Breast epithelium (tissue), 4 donors: ENCODE measurements around the gene ADAM23. TPM values are rescaled to one million over a fixed set of nuclear protein-coding genes. Genes with fewer than 3 reads are reported as not detected.

Source experiments
- DNase-seq, 2 donors: peaks; one replicate each; pipeline ENCODE4 v3.0.0-alpha.2; 2019; ENCODE audit warnings: low spot score in 2 of 2
- H3K27ac ChIP-seq, 2 donors: fragments of 200-600 bp; sonication (generic) in 1 of 2; one replicate each; pipeline ENCODE4 v1.5.1; 2016 to 2019; ENCODE audit warnings: mild to moderate bottlenecking in 1 of 2
- H3K27me3 ChIP-seq, 2 donors: fragments of 200-600 bp; sonication (generic) in 1 of 2; one replicate each; pipeline versions ENCODE4 v1.5.1 to v1.6.0; 2017 to 2019; ENCODE audit warnings: control low read depth in 1 of 2, mild to moderate bottlenecking in 1 of 2
- H3K36me3 ChIP-seq: fragments of 200-600 bp; one replicate; pipeline ENCODE4 v1.5.1; 2019
- H3K4me1 ChIP-seq, 2 donors: fragments of 200-600 bp; sonication (generic); one replicate each; pipeline ENCODE4 v1.5.1; 2016 to 2019; ENCODE audit warnings: control low read depth in 1 of 2
- H3K4me3 ChIP-seq, 3 donors: fragments of 200-600 bp; sonication (generic); 1 replicate in 2 of 3; 2 replicates in 1 of 3; pipeline ENCODE4 v1.5.1; 2016 to 2019; ENCODE audit warnings: mild to moderate bottlenecking in 3 of 3, moderate library complexity in 2 of 3
- H3K9me3 ChIP-seq, 2 donors: fragments of 200-600 bp; sonication (generic) in 1 of 2; one replicate each; pipeline ENCODE4 v1.5.1; 2016 to 2019; ENCODE audit warnings: control low read depth in 1 of 2
- POLR2A ChIP-seq: fragments of 450-650 bp; IDR thresholded peaks from one replicate; pipeline ENCODE4 v1.6.1; 2016; ENCODE audit warnings: antibody characterized with exemption, mild to moderate bottlenecking, moderate library complexity
- POLR2AphosphoS5 ChIP-seq, 3 donors: sonication (generic); formaldehyde crosslinking; IDR thresholded peaks; one replicate each; pipeline ENCODE4 v1.6.1; 2017; ENCODE audit warnings: antibody characterized with exemption in 3 of 3
- intact Hi-C: fragments of 100-400 bp; cut with DNase I; formaldehyde crosslinking; loops from one replicate; pipeline ENCODE4 v1.15.1; 2023; ENCODE audit warnings: low total_unique reads
- total RNA-seq, 3 donors: library from RNA; depleted of rRNA; stranded (reverse); fragments of >200 nt; gene quantifications; one replicate each; pipeline ENCODE4 v1.1.0, GENCODE V29; 2016
- TF ChIP-seq, protein P1 (sequence below), 3 donors: fragments of 450-650 bp; IDR thresholded peaks; one replicate each; pipeline ENCODE4 v1.5.1; 2016 to 2017; ENCODE audit warnings: antibody characterized with exemption in 3 of 3, mild to moderate bottlenecking in 3 of 3, moderate library complexity in 3 of 3

Gene ADAM23
- total RNA-seq, 3 donors from 2014 or later: 0.48 to 2.5 (median 0.66) TPM

DNA sequence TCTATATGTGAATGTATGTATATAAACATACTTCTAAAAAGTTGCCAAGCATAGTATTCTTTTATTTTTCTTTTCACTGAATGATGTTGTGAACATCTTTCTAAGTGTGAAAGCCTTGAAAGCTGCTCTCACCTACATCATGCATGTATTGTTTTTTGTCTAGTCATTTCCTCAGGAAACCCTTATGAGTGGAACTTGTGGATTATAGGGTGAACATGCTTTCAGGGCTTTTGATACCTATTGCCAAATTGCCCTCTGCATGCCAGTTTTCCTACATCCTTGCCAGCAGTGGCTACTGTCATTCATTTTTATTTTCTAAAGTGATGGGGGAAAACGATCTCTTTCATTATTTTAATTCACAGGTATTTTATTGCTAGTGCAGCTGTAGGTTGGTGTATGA, 78.3 kb downstream of the ADAM23 start:
- TF ChIP-seq, protein P1, sequence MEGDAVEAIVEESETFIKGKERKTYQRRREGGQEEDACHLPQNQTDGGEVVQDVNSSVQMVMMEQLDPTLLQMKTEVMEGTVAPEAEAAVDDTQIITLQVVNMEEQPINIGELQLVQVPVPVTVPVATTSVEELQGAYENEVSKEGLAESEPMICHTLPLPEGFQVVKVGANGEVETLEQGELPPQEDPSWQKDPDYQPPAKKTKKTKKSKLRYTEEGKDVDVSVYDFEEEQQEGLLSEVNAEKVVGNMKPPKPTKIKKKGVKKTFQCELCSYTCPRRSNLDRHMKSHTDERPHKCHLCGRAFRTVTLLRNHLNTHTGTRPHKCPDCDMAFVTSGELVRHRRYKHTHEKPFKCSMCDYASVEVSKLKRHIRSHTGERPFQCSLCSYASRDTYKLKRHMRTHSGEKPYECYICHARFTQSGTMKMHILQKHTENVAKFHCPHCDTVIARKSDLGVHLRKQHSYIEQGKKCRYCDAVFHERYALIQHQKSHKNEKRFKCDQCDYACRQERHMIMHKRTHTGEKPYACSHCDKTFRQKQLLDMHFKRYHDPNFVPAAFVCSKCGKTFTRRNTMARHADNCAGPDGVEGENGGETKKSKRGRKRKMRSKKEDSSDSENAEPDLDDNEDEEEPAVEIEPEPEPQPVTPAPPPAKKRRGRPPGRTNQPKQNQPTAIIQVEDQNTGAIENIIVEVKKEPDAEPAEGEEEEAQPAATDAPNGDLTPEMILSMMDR (IDR thresholded peaks at IDR 0.05): no peak
- TF ChIP-seq POLR2AphosphoS5 (IDR thresholded peaks at IDR 0.05) (no peak), POLR2A (no peak)
- Histone ChIP-seq H3K27me3 (no peaks in the 10 kb centered on the region), H3K36me3 (no peaks in the 10 kb centered on the region), H3K4me1 (no peaks in the 10 kb centered on the region), H3K4me3 (no peak overlapping the region), H3K9me3 (no peaks in the 10 kb centered on the region), H3K27ac (no peak overlapping the region)
- intact Hi-C loops: loop anchor here (2.0 kb wide), 1 partner anchor 67 kb away; no protein-coding TSS in a partner anchor
- DNase-seq: no peak

- Histone ChIP-seq H3K4me1 (no peaks in the 10 kb centered on the region), H3K4me3 (no peak overlapping the region), H3K36me3 (no peaks in the 10 kb centered on the region), H3K27ac (no peak overlapping the region), H3K27me3 (no peaks in the 10 kb centered on the region), H3K9me3 (no peaks in the 10 kb centered on the region)
- DNase-seq: no peak
- TF ChIP-seq POLR2AphosphoS5 (IDR thresholded peaks at IDR 0.05) (no peak), POLR2A (no peak)
- TF ChIP-seq, protein P1 (IDR thresholded peaks at IDR 0.05): no peak
- intact Hi-C loops: no loop called here
Observed at GRCh38 chr2:206526416-206526815, 83.1 kb downstream of the ADAM23 start.

- Histone ChIP-seq H3K27me3 (no peaks in the 10 kb centered on the region), H3K27ac (no peak overlapping the region), H3K9me3 (no peaks in the 10 kb centered on the region), H3K4me3 (no peak overlapping the region), H3K36me3 (no peaks in the 10 kb centered on the region), H3K4me1 (no peaks in the 10 kb centered on the region)
- intact Hi-C loops: no loop called here
- DNase-seq: no peak
- TF ChIP-seq POLR2A (no peak), POLR2AphosphoS5 (IDR thresholded peaks at IDR 0.05) (no peak)
- TF ChIP-seq, protein P1 (IDR thresholded peaks at IDR 0.05): no peak
Observed at GRCh38 chr2:206527153-206527552, 83.8 kb downstream of the ADAM23 start.

DNA sequence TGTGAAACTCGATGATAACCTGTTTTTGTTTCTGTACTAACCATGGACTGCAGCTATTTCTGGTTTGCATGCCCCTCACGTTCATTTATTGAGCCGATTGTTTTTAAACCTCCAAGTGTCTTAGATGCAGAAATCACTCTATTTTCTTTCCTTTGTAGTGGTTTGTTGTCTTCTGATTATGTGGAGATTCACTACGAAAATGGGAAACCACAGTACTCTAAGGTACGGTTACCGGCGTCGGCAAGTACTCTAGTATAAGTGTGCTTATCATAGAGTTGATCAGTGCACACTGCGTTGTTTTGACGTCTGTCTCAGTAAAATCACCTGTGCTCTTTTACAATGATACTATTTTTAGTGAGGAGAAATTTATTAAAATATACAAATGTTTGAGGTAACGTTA, 87.4 kb downstream of the ADAM23 start:
- intact Hi-C loops: no loop called here
- Histone ChIP-seq H3K27me3 (no peaks in the 10 kb centered on the region), H3K4me1 (no peaks in the 10 kb centered on the region), H3K9me3 (no peaks in the 10 kb centered on the region), H3K36me3 (no peaks in the 10 kb centered on the region), H3K27ac (no peak overlapping the region), H3K4me3 (no peak overlapping the region)
- no peak for DNase-seq
- TF ChIP-seq POLR2AphosphoS5 (IDR thresholded peaks at IDR 0.05): no peak
- no peak for TF ChIP-seq POLR2A
- TF ChIP-seq, protein P1 (IDR thresholded peaks at IDR 0.05): no peak

GRCh38 chr2:206531996-206532543, 88.7 kb downstream of the ADAM23 start:
- no peak for DNase-seq
- TF ChIP-seq, protein P1 (IDR thresholded peaks at IDR 0.05): no peak
- TF ChIP-seq POLR2A (no peak), POLR2AphosphoS5 (IDR thresholded peaks at IDR 0.05) (no peak)
- Histone ChIP-seq H3K27me3 (no peaks in the 10 kb centered on the region), H3K36me3 (no peaks in the 10 kb centered on the region), H3K4me3 (no peak overlapping the region), H3K9me3 (no peaks in the 10 kb centered on the region), H3K4me1 (no peaks in the 10 kb centered on the region), H3K27ac (no peak overlapping the region)
- intact Hi-C loops: no loop called here
